Measurements from ENCODE around the gene TSG101.

Gene TSG101

GRCh38 chr11:18495703-18496102 lies 31.0 kb downstream of the TSG101 start:
- H3K27ac ChIP-seq (ENCODE audit: insufficient read depth in 1 of 2, low read depth in 1 of 2, low read length in 2 of 2, poor library complexity in 1 of 2, severe bottlenecking in 2 of 2), result no peak overlapping the region
- H3K27me3 ChIP-seq (replicated peaks in 2 of 5; ENCODE audit: control insufficient read depth in 4 of 5, insufficient read depth in 5 of 5, low read length in 4 of 5), result no peaks in the 10 kb centered on the region
- DNase-seq, result no peak
- CTCF ChIA-PET, result interaction anchor here (1.4 kb wide), 1 partner anchor 10 kb away, joined by 3 read pairs; no protein-coding TSS in a partner anchor
- H3K4me1 ChIP-seq (ENCODE audit: control extremely low read depth in 1 of 4, control insufficient read depth in 4 of 4, insufficient read depth in 4 of 4, low read length in 3 of 4), result peaks cover 0 to 4% (median 1%) of the 10 kb centered on the region in 4 experiments
- no peak overlapping the region for H3K4me3 ChIP-seq (ENCODE audit: control insufficient read depth in 1 of 7, extremely low read depth in 1 of 7, insufficient read depth in 4 of 7, low read depth in 2 of 7, low read length in 6 of 7)
- no peaks in the 10 kb centered on the region for H3K9me3 ChIP-seq (ENCODE audit: control extremely low read depth in 1 of 5, control insufficient read depth in 4 of 5, insufficient read depth in 2 of 5, low read depth in 1 of 5, low read length in 4 of 5)
- 100% methylated on average over 2 of the region's 4 CpGs for WGBS (ENCODE audit: insufficient coverage)
- POLR2A ChIA-PET, result interaction anchor here (0.6 kb wide), 1 partner anchor 50 kb away, joined by 3 read pairs; no protein-coding TSS in a partner anchor
- peaks cover 12 to 60% (median 29%) of the 10 kb centered on the region in 4 experiments for H3K36me3 ChIP-seq (ENCODE audit: control insufficient read depth in 4 of 4, insufficient read depth in 4 of 4, low read length in 3 of 4)

- DNase-seq, result peak; percentile 17 to 74 (median 63)
- Histone ChIP-seq H3K27ac (ENCODE audit: insufficient read depth in 1 of 2, low read depth in 1 of 2, low read length in 2 of 2, poor library complexity in 1 of 2, severe bottlenecking in 2 of 2) (no peak overlapping the region), H3K9me3 (ENCODE audit: control extremely low read depth in 1 of 5, control insufficient read depth in 4 of 5, insufficient read depth in 2 of 5, low read depth in 1 of 5, low read length in 4 of 5) (no peaks in the 10 kb centered on the region), H3K4me1 (ENCODE audit: control extremely low read depth in 1 of 4, control insufficient read depth in 4 of 4, insufficient read depth in 4 of 4, low read length in 3 of 4) (peaks cover 0 to 4% (median 1%) of the 10 kb centered on the region in 4 experiments), H3K27me3 (replicated peaks in 2 of 5; ENCODE audit: control insufficient read depth in 4 of 5, insufficient read depth in 5 of 5, low read length in 4 of 5) (no peaks in the 10 kb centered on the region), H3K36me3 (ENCODE audit: control insufficient read depth in 4 of 4, insufficient read depth in 4 of 4, low read length in 3 of 4) (peaks cover 15 to 60% (median 31%) of the 10 kb centered on the region in 4 experiments), H3K4me3 (ENCODE audit: control insufficient read depth in 1 of 7, extremely low read depth in 1 of 7, insufficient read depth in 4 of 7, low read depth in 2 of 7, low read length in 6 of 7) (no peak overlapping the region)
- POLR2A ChIA-PET, result interaction anchor here (0.6 kb wide), 1 partner anchor 50 kb away, joined by 3 read pairs; no protein-coding TSS in a partner anchor
- CTCF ChIA-PET, result interaction anchor here (1.4 to 1.7 kb wide), 2 partner anchors 8 to 11 kb away, joined by 3 to 6 read pairs; no protein-coding TSS in a partner anchor
Measured at GRCh38 chr11:18495271-18495670, 31.5 kb downstream of the TSG101 start.

DNA sequence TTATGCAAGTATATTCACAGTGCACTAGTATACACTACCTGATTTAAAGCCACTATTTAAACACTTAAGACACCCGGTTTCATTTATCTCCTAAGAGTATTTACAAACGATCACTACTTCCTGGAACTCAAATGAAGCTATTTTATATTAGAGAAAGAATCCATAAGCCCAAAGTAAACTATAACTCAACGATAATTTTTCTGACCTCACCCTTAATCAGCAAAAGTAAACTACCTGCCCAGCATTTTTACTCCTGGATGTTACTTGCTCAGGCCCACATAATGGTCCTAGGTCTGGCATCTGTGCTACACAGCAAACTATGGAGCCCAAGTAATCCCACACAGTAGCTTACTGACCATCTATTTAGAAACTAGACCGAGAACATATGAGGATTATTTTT lies 33.4 kb downstream of the TSG101 start:
- peaks cover 0 to 4% (median 1%) of the 10 kb centered on the region in 4 experiments for H3K4me1 ChIP-seq (ENCODE audit: control extremely low read depth in 1 of 4, control insufficient read depth in 4 of 4, insufficient read depth in 4 of 4, low read length in 3 of 4)
- no peak overlapping the region for H3K4me3 ChIP-seq (ENCODE audit: control insufficient read depth in 1 of 7, extremely low read depth in 1 of 7, insufficient read depth in 4 of 7, low read depth in 2 of 7, low read length in 6 of 7)
- ChIA-PET POLR2A (no interaction called here), CTCF (no interaction called here)
- no peak overlapping the region for H3K27ac ChIP-seq (ENCODE audit: insufficient read depth in 1 of 2, low read depth in 1 of 2, low read length in 2 of 2, poor library complexity in 1 of 2, severe bottlenecking in 2 of 2)
- peaks cover 20 to 59% (median 34%) of the 10 kb centered on the region in 4 experiments for H3K36me3 ChIP-seq (ENCODE audit: control insufficient read depth in 4 of 4, insufficient read depth in 4 of 4, low read length in 3 of 4)
- no peaks in the 10 kb centered on the region for H3K27me3 ChIP-seq (replicated peaks in 2 of 5; ENCODE audit: control insufficient read depth in 4 of 5, insufficient read depth in 5 of 5, low read length in 4 of 5)
- no peak for DNase-seq
- WGBS (ENCODE audit: insufficient coverage), result 89% methylated on average over 3 of the region's 4 CpGs
- H3K9me3 ChIP-seq (ENCODE audit: control extremely low read depth in 1 of 5, control insufficient read depth in 4 of 5, insufficient read depth in 2 of 5, low read depth in 1 of 5, low read length in 4 of 5), result no peaks in the 10 kb centered on the region

DNA sequence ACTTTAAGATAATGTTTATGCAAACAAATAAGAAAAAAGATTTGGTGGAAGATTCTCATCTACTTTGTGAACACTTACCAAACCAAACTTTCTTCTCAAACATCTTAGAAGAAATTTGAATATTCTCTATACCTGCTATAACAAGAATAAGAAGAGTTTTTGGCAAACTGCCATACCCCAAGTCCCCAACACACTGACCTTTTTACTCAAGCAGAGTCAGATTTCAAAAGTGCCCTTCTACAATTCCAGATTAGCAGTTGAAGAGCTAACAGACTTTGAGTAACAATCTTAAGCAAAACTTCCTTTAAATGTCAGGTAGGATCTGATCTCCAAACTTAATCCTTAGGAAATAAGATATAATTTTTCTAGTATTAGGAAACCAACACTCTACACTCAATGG lies 33.9 kb downstream of the TSG101 start:
- Histone ChIP-seq H3K4me1 (ENCODE audit: control extremely low read depth in 1 of 4, control insufficient read depth in 4 of 4, insufficient read depth in 4 of 4, low read length in 3 of 4) (peaks cover 0 to 4% (median 1%) of the 10 kb centered on the region in 4 experiments), H3K27ac (ENCODE audit: insufficient read depth in 1 of 2, low read depth in 1 of 2, low read length in 2 of 2, poor library complexity in 1 of 2, severe bottlenecking in 2 of 2) (no peak overlapping the region), H3K9me3 (ENCODE audit: control extremely low read depth in 1 of 5, control insufficient read depth in 4 of 5, insufficient read depth in 2 of 5, low read depth in 1 of 5, low read length in 4 of 5) (no peaks in the 10 kb centered on the region), H3K27me3 (replicated peaks in 2 of 5; ENCODE audit: control insufficient read depth in 4 of 5, insufficient read depth in 5 of 5, low read length in 4 of 5) (no peaks in the 10 kb centered on the region), H3K4me3 (ENCODE audit: control insufficient read depth in 1 of 7, extremely low read depth in 1 of 7, insufficient read depth in 4 of 7, low read depth in 2 of 7, low read length in 6 of 7) (no peak overlapping the region), H3K36me3 (ENCODE audit: control insufficient read depth in 4 of 4, insufficient read depth in 4 of 4, low read length in 3 of 4) (peaks cover 17 to 57% (median 34%) of the 10 kb centered on the region in 4 experiments)
- no peak for DNase-seq
- CTCF ChIA-PET, result no interaction called here
- POLR2A ChIA-PET, result no interaction called here

DNA sequence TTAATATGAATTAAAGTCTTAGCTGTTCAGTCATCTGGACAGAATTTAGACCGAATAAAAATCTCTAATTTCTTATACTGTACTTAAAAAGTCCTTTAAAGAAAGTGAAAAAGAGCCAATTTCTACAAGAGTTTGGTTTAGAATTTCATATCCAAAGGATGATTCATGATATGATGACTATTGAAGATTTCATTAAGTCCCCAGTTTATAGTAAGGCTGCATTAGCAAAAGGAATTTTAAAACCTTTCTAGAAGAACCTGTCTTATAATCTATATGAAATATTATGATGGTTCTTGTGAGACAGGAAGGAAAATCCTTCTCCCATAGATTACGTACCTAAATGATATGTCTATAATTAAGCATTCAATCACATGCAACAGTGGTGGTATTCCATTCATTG lies 34.8 kb downstream of the TSG101 start:
- ChIA-PET CTCF (no interaction called here), POLR2A (no interaction called here)
- no peaks in the 10 kb centered on the region for H3K9me3 ChIP-seq (ENCODE audit: control extremely low read depth in 1 of 5, control insufficient read depth in 4 of 5, insufficient read depth in 2 of 5, low read depth in 1 of 5, low read length in 4 of 5)
- H3K4me3 ChIP-seq (ENCODE audit: control insufficient read depth in 1 of 7, extremely low read depth in 1 of 7, insufficient read depth in 4 of 7, low read depth in 2 of 7, low read length in 6 of 7), result no peak overlapping the region
- no CpG with 5 or more reads among the region's 2 CpGs for WGBS (ENCODE audit: insufficient coverage)
- no peak overlapping the region for H3K27ac ChIP-seq (ENCODE audit: insufficient read depth in 1 of 2, low read depth in 1 of 2, low read length in 2 of 2, poor library complexity in 1 of 2, severe bottlenecking in 2 of 2)
- DNase-seq, result no peak
- H3K27me3 ChIP-seq (replicated peaks in 2 of 5; ENCODE audit: control insufficient read depth in 4 of 5, insufficient read depth in 5 of 5, low read length in 4 of 5), result no peaks in the 10 kb centered on the region
- peaks cover 16 to 57% (median 33%) of the 10 kb centered on the region in 4 experiments for H3K36me3 ChIP-seq (ENCODE audit: control insufficient read depth in 4 of 4, insufficient read depth in 4 of 4, low read length in 3 of 4)
- H3K4me1 ChIP-seq (ENCODE audit: control extremely low read depth in 1 of 4, control insufficient read depth in 4 of 4, insufficient read depth in 4 of 4, low read length in 3 of 4), result peaks cover 0 to 4% (median 1%) of the 10 kb centered on the region in 4 experiments

DNA sequence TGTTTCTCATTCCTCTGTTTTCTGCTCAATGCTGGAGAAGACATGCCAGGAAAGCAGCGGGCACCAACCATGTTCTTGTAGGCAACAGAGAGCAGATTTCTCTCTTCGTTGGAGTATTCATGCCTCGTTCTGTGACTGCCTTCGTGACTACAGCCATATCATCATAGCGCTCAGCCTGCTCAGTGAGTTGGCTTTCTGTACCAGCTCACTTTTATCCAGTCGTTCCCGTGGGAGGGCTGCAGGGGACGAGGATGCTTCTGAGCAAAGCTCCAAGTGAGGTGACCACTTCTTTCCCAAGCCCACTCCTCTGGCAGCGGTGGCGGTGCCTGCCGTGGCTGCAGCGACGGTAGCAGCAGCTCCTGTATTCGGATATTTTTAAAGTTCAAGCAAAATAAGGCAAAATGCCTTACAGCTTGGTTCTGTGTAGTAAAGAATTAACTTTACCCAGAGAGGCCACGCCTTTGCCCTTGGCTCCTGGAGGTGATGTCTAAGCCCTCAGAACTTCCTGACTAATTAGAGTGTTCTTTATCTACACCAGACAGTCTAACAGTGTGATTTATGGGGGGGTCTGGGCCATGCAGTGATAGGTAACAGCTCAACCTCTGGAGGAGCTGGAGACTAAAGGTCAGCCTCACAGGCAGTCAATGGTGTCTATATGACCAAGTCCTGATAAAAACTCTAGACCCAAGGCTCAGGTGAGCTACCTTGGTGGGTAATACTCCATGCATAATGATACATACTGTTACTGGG lies 35.8 kb downstream of the TSG101 start:
- Histone ChIP-seq H3K4me3 (ENCODE audit: control insufficient read depth in 1 of 7, extremely low read depth in 1 of 7, insufficient read depth in 4 of 7, low read depth in 2 of 7, low read length in 6 of 7) (no peak overlapping the region), H3K9me3 (ENCODE audit: control extremely low read depth in 1 of 5, control insufficient read depth in 4 of 5, insufficient read depth in 2 of 5, low read depth in 1 of 5, low read length in 4 of 5) (no peaks in the 10 kb centered on the region), H3K27me3 (replicated peaks in 2 of 5; ENCODE audit: control insufficient read depth in 4 of 5, insufficient read depth in 5 of 5, low read length in 4 of 5) (no peaks in the 10 kb centered on the region), H3K4me1 (ENCODE audit: control extremely low read depth in 1 of 4, control insufficient read depth in 4 of 4, insufficient read depth in 4 of 4, low read length in 3 of 4) (peaks cover 0 to 4% (median 1%) of the 10 kb centered on the region in 4 experiments), H3K36me3 (ENCODE audit: control insufficient read depth in 4 of 4, insufficient read depth in 4 of 4, low read length in 3 of 4) (peaks cover 19 to 57% (median 33%) of the 10 kb centered on the region in 4 experiments), H3K27ac (ENCODE audit: insufficient read depth in 1 of 2, low read depth in 1 of 2, low read length in 2 of 2, poor library complexity in 1 of 2, severe bottlenecking in 2 of 2) (no peak overlapping the region)
- 98% methylated on average over 10 of the region's 15 CpGs for WGBS (ENCODE audit: insufficient coverage)
- no peak for DNase-seq
- ChIA-PET POLR2A (no interaction called here), CTCF (no interaction called here)

GRCh38 chr11:18490319-18490718 lies 36.4 kb downstream of the TSG101 start:
- ChIA-PET POLR2A (no interaction called here), CTCF (no interaction called here)
- no peak for DNase-seq
- Histone ChIP-seq H3K36me3 (ENCODE audit: control insufficient read depth in 4 of 4, insufficient read depth in 4 of 4, low read length in 3 of 4) (peaks cover 20 to 58% (median 35%) of the 10 kb centered on the region in 4 experiments), H3K27me3 (replicated peaks in 2 of 5; ENCODE audit: control insufficient read depth in 4 of 5, insufficient read depth in 5 of 5, low read length in 4 of 5) (no peaks in the 10 kb centered on the region), H3K27ac (ENCODE audit: insufficient read depth in 1 of 2, low read depth in 1 of 2, low read length in 2 of 2, poor library complexity in 1 of 2, severe bottlenecking in 2 of 2) (no peak overlapping the region), H3K4me3 (ENCODE audit: control insufficient read depth in 1 of 7, extremely low read depth in 1 of 7, insufficient read depth in 4 of 7, low read depth in 2 of 7, low read length in 6 of 7) (no peak overlapping the region), H3K4me1 (ENCODE audit: control extremely low read depth in 1 of 4, control insufficient read depth in 4 of 4, insufficient read depth in 4 of 4, low read length in 3 of 4) (peaks cover 0 to 3% (median 1%) of the 10 kb centered on the region in 4 experiments), H3K9me3 (ENCODE audit: control extremely low read depth in 1 of 5, control insufficient read depth in 4 of 5, insufficient read depth in 2 of 5, low read depth in 1 of 5, low read length in 4 of 5) (no peaks in the 10 kb centered on the region)
- 100% methylated on average over 1 of the region's 1 CpG for WGBS (ENCODE audit: insufficient coverage)
